ENCODE data around the gene SLC41A3. TPM values are rescaled to one million over a fixed set of nuclear protein-coding genes. Genes with fewer than 3 reads are reported as not detected.

The SLC41A3 gene
- total RNA-seq, 4 donors from 2014 or later = 22.7 to 41.5 (median 29.1) TPM

- Histone ChIP-seq H3K4me1 (no peaks in the 10 kb centered on the region), H3K27ac (no peak overlapping the region), H3K36me3 (no peaks in the 10 kb centered on the region), H3K4me3 (no peak overlapping the region), H3K9me3 (no peaks in the 10 kb centered on the region), H3K27me3 (no peaks in the 10 kb centered on the region)
- WGBS, 2 donors (ENCODE audit: low coverage in 1 of 2) = 96% methylated on average over 10 of the region's 10 CpGs; no CpG with 5 or more reads in 1 of the 2 donors
- in situ Hi-C loops (cut with MboI; ENCODE audit: low pct_ligation_motif_present in 1 of 4, low pct_unique_long_range_greater_than_20kb in 1 of 4, low sequenced_read_pairs in 3 of 4) (no loop called here), intact Hi-C loops (cut with DNase I; ENCODE audit: low total_unique reads) (no loop called here)
- TF ChIP-seq POLR2AphosphoS5 (IDR thresholded peaks at IDR 0.05) = no peak
- TF ChIP-seq POLR2A (IDR thresholded peaks at IDR 0.05) = no peak
- TF ChIP-seq, protein P1, sequence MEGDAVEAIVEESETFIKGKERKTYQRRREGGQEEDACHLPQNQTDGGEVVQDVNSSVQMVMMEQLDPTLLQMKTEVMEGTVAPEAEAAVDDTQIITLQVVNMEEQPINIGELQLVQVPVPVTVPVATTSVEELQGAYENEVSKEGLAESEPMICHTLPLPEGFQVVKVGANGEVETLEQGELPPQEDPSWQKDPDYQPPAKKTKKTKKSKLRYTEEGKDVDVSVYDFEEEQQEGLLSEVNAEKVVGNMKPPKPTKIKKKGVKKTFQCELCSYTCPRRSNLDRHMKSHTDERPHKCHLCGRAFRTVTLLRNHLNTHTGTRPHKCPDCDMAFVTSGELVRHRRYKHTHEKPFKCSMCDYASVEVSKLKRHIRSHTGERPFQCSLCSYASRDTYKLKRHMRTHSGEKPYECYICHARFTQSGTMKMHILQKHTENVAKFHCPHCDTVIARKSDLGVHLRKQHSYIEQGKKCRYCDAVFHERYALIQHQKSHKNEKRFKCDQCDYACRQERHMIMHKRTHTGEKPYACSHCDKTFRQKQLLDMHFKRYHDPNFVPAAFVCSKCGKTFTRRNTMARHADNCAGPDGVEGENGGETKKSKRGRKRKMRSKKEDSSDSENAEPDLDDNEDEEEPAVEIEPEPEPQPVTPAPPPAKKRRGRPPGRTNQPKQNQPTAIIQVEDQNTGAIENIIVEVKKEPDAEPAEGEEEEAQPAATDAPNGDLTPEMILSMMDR (IDR thresholded peaks at IDR 0.05) = no peak
- TF ChIP-seq EP300 (IDR thresholded peaks at IDR 0.05; ENCODE audit: low read depth) = no peak
- DNase-seq = no peak
These were observed 25.9 kb upstream of the SLC41A3 start for GRCh38 chr3:126109880-126110235.

GRCh38 chr3:126109146-126109879, 25.4 kb upstream of the SLC41A3 start:
- WGBS, 2 donors (ENCODE audit: low coverage in 1 of 2) = 80 to 87% methylated on average over 4 to 13 of the region's 13 CpGs
- Histone ChIP-seq H3K36me3 (no peaks in the 10 kb centered on the region), H3K27ac (no peak overlapping the region), H3K9me3 (no peaks in the 10 kb centered on the region), H3K4me3 (no peak overlapping the region), H3K27me3 (no peaks in the 10 kb centered on the region), H3K4me1 (no peaks in the 10 kb centered on the region)
- in situ Hi-C loops (cut with MboI; ENCODE audit: low pct_ligation_motif_present in 1 of 4, low pct_unique_long_range_greater_than_20kb in 1 of 4, low sequenced_read_pairs in 3 of 4) = no loop called here
- intact Hi-C loops (cut with DNase I; ENCODE audit: low total_unique reads) = no loop called here
- TF ChIP-seq POLR2AphosphoS5 (IDR thresholded peaks at IDR 0.05) (no peak), EP300 (IDR thresholded peaks at IDR 0.05; ENCODE audit: low read depth) (no peak), POLR2A (IDR thresholded peaks at IDR 0.05) (no peak)
- TF ChIP-seq, protein P1 (IDR thresholded peaks at IDR 0.05) = no peak
- DNase-seq = no peak

- no peak overlapping the region for H3K4me3 ChIP-seq
- no peak for DNase-seq
- H3K4me1 ChIP-seq = no peaks in the 10 kb centered on the region
- no peak for TF ChIP-seq POLR2AphosphoS5 (IDR thresholded peaks at IDR 0.05)
- TF ChIP-seq, protein P1 (IDR thresholded peaks at IDR 0.05) = no peak
- no peak for TF ChIP-seq POLR2A (IDR thresholded peaks at IDR 0.05)
- TF ChIP-seq EP300 (IDR thresholded peaks at IDR 0.05; ENCODE audit: low read depth) = no peak
- 81% methylated on average over 5 of the region's 5 CpGs; no CpG with 5 or more reads in 1 of the 2 donors for WGBS, 2 donors (ENCODE audit: low coverage in 1 of 2)
- H3K36me3 ChIP-seq = no peaks in the 10 kb centered on the region
- intact Hi-C loops (cut with DNase I; ENCODE audit: low total_unique reads) (no loop called here), in situ Hi-C loops (cut with MboI; ENCODE audit: low pct_ligation_motif_present in 1 of 4, low pct_unique_long_range_greater_than_20kb in 1 of 4, low sequenced_read_pairs in 3 of 4) (no loop called here)
- H3K27me3 ChIP-seq = no peaks in the 10 kb centered on the region
- no peaks in the 10 kb centered on the region for H3K9me3 ChIP-seq
- no peak overlapping the region for H3K27ac ChIP-seq
These were observed 24.7 kb upstream of the SLC41A3 start for GRCh38 chr3:126108676-126109050.

DNA sequence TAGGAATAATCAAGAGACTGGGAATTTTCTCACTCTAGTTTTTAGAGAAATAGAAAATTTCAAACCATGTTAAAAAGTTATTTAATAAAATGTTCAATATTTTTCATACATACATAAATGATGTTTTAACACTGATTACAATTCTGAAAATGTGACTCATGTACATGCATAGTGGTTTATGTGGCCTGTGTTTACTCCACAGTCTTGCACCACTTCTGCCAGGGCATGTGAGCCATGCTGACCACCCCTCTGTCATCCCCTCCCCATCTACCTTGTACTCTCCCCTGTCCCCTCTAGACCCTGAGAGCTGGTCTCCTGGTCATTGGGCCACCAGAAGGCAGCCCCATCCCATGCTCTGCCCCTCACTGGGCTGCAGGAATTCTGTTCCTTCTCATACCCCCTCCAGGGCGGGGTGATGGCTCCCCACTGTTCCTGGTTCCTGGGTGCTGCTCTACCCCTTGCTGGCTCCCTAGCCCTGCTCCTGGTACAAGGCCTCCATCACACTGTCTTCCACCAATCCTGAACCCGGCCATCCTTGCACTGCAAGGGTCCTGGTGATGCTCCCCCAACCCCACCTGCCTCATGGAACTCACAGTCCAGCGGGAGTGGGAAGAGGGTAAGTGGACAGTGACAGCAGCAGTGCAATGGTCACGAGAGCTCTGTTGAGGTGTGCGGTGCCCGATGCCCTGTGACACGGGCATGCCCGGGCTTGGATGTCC, 24.2 kb upstream of the SLC41A3 start:
- no peak for DNase-seq
- intact Hi-C loops (cut with DNase I; ENCODE audit: low total_unique reads) = no loop called here
- in situ Hi-C loops (cut with MboI; ENCODE audit: low pct_ligation_motif_present in 1 of 4, low pct_unique_long_range_greater_than_20kb in 1 of 4, low sequenced_read_pairs in 3 of 4) = no loop called here
- H3K9me3 ChIP-seq = no peaks in the 10 kb centered on the region
- no peak overlapping the region for H3K4me3 ChIP-seq
- H3K36me3 ChIP-seq = no peaks in the 10 kb centered on the region
- WGBS, 2 donors (ENCODE audit: low coverage in 1 of 2) = 90 to 100% methylated on average over 2 to 8 of the region's 8 CpGs
- TF ChIP-seq POLR2AphosphoS5 (IDR thresholded peaks at IDR 0.05) (no peak), EP300 (IDR thresholded peaks at IDR 0.05; ENCODE audit: low read depth) (no peak), POLR2A (IDR thresholded peaks at IDR 0.05) (no peak)
- TF ChIP-seq, protein P1 (IDR thresholded peaks at IDR 0.05) = no peak
- H3K27ac ChIP-seq = no peak overlapping the region
- peaks cover 0 to under 1% (median under 1%) of the 10 kb centered on the region in 4 donors for H3K4me1 ChIP-seq
- no peaks in the 10 kb centered on the region for H3K27me3 ChIP-seq

All from transverse colon (tissue), 4 donors.